ENCODE data around the gene GNAS.
"Not testable (repeated sequence)": the region's sequence is repeated elsewhere in the genome, so short reads cannot be mapped to it uniquely, and the experiment has no call there.

The GNAS gene

GRCh38 chr20:58852543-58853271, at the start of gene GNAS:
Gene GNAS (plus strand): TSS chr20:58852716.
- no peak for DNase-seq (ENCODE audit: low read depth in 2 of 2, low spot score in 1 of 2)

- DNase-seq (ENCODE audit: low read depth in 2 of 2, low spot score in 1 of 2), result no peak
Observed at GRCh38 chr20:58803533-58803932, 49.0 kb upstream of the GNAS start.

- no peak for DNase-seq (ENCODE audit: low read depth in 2 of 2, low spot score in 1 of 2)
Observed at GRCh38 chr20:58807801-58808200, 44.7 kb upstream of the GNAS start.

GRCh38 chr20:58808271-58809046, 44.1 kb upstream of the GNAS start:
- no peak for DNase-seq (ENCODE audit: low read depth in 2 of 2, low spot score in 1 of 2)

- no peak for DNase-seq (ENCODE audit: low read depth in 2 of 2, low spot score in 1 of 2)
Observed at GRCh38 chr20:58810116-58810878, 42.2 kb upstream of the GNAS start.

- DNase-seq (ENCODE audit: low read depth in 2 of 2, low spot score in 1 of 2), result no peak
Observed at GRCh38 chr20:58810879-58811250, 41.7 kb upstream of the GNAS start.

- no peak for DNase-seq (ENCODE audit: low read depth in 2 of 2, low spot score in 1 of 2)
Observed at GRCh38 chr20:58811334-58811733, 41.2 kb upstream of the GNAS start.

- DNase-seq (ENCODE audit: low read depth in 2 of 2, low spot score in 1 of 2), result no peak
Observed at GRCh38 chr20:58813369-58813768, 39.1 kb upstream of the GNAS start.

GRCh38 chr20:58815448-58815847, 37.1 kb upstream of the GNAS start:
- DNase-seq (ENCODE audit: low read depth in 2 of 2, low spot score in 1 of 2), result no peak

GRCh38 chr20:58816051-58816450, 36.5 kb upstream of the GNAS start:
- no peak for DNase-seq (ENCODE audit: low read depth in 2 of 2, low spot score in 1 of 2)

- DNase-seq (ENCODE audit: low read depth in 2 of 2, low spot score in 1 of 2), result no peak
Observed at GRCh38 chr20:58816957-58817651, 35.4 kb upstream of the GNAS start.

GRCh38 chr20:58817748-58818147, 34.8 kb upstream of the GNAS start:
- no peak for DNase-seq (ENCODE audit: low read depth in 2 of 2, low spot score in 1 of 2)

GRCh38 chr20:58818586-58819285, 33.8 kb upstream of the GNAS start:
- peak in 1 of 2 donors; percentile 12 for DNase-seq (ENCODE audit: low read depth in 2 of 2, low spot score in 1 of 2)

- no peak for DNase-seq (ENCODE audit: low read depth in 2 of 2, low spot score in 1 of 2)
Observed at GRCh38 chr20:58819921-58820320, 32.6 kb upstream of the GNAS start.

- not testable (repeated sequence) for DNase-seq (ENCODE audit: low read depth in 2 of 2, low spot score in 1 of 2)
Observed at GRCh38 chr20:58820515-58820914, 32.0 kb upstream of the GNAS start.

- DNase-seq (ENCODE audit: low read depth in 2 of 2, low spot score in 1 of 2), result no peak
Observed at GRCh38 chr20:58822149-58822548, 30.4 kb upstream of the GNAS start.

GRCh38 chr20:58822748-58823730, 29.5 kb upstream of the GNAS start:
- no peak for DNase-seq (ENCODE audit: low read depth in 2 of 2, low spot score in 1 of 2)

- no peak for DNase-seq (ENCODE audit: low read depth in 2 of 2, low spot score in 1 of 2)
Observed at GRCh38 chr20:58824843-58825242, 27.7 kb upstream of the GNAS start.

- DNase-seq (ENCODE audit: low read depth in 2 of 2, low spot score in 1 of 2), result no peak
Observed at GRCh38 chr20:58825450-58825849, 27.1 kb upstream of the GNAS start.
